Endothelial cell of umbilical vein (primary cell): Measurements from ENCODE around the gene TBCD.

Source experiments
- POLR2AphosphoS5 ChIP-seq: IDR thresholded peaks from 2 replicates; pipeline ENCODE4 v1.6.1; 2012; ENCODE audit warnings: low read depth, mild to moderate bottlenecking, control low read depth, low read length, moderate library complexity; ENCODE audit not compliant: insufficient read depth
- TF ChIP-seq, protein P1 (sequence below): IDR thresholded peaks from 2 replicates; pipeline ENCODE4 v1.6.1; 2011; ENCODE audit not compliant: insufficient read depth, insufficient read length

DNA sequence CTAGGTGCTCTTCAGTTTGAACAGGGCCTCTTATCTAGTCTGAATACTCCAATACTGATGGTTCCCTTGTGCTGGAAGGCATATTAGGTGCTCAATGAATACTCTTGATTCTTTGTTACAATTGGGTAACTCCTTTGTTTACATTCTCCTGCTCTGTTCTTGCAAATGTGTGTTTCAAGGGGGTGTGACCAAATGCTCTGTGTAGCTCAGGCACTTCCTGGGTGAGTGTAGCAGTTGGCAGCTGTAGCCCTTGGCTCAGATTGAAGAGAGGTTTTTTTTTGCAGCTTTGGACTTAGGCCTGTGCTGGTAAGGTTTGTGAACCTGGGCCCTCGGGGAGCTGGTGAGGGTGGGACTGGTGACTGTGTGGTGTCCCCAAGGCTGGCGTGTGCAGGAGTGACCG is 20.2 kb downstream of the TBCD start:
- TF ChIP-seq POLR2AphosphoS5 = no peak
- TF ChIP-seq, protein P1, sequence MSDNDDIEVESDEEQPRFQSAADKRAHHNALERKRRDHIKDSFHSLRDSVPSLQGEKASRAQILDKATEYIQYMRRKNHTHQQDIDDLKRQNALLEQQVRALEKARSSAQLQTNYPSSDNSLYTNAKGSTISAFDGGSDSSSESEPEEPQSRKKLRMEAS = no peak
